ENCODE results near the gene ZNF785. TPM values are rescaled to one million over a fixed set of nuclear protein-coding genes. Genes with fewer than 3 reads are reported as not detected.

The ZNF785 gene
- total and polyA plus RNA-seq, 2 donors from 2014 or later: 6.3 to 18.5 TPM

- H3K9ac ChIP-seq (ENCODE audit: low read length in 3 of 3): no peak overlapping the region
- H3K27ac ChIP-seq (ENCODE audit: low read depth in 2 of 2, low read length in 2 of 2): no peak overlapping the region
- no peaks in the 10 kb centered on the region for H3K27me3 ChIP-seq (ENCODE audit: control insufficient read depth, insufficient read depth, low read length)
- peaks cover 0 to 9% (median 2%) of the 10 kb centered on the region in 3 donors for H3K4me1 ChIP-seq (ENCODE audit: control insufficient read depth in 2 of 3, insufficient read depth in 2 of 3, low read depth in 1 of 3, low read length in 3 of 3)
- no peak overlapping the region for H3K4me3 ChIP-seq (ENCODE audit: low read length in 3 of 3)
- no peaks in the 10 kb centered on the region for H3K9me3 ChIP-seq (ENCODE audit: control insufficient read depth in 2 of 3, insufficient read depth in 1 of 3, low read length in 3 of 3)
- intact Hi-C loops (cut with DNase I): no loop called here
- no peak for TF ChIP-seq CTCF (IDR thresholded peaks at IDR 0.05; ENCODE audit: borderline replicate concordance, extremely low read depth, insufficient read depth)
- FAIRE-seq (no peak), DNase-seq (no peak)
- no peaks in the 10 kb centered on the region for H3K36me3 ChIP-seq (ENCODE audit: control insufficient read depth in 2 of 3, insufficient read depth in 3 of 3, low read length in 3 of 3)
Observed at GRCh38 chr16:30566531-30566930, 19.0 kb downstream of the ZNF785 start.

- H3K27ac ChIP-seq (ENCODE audit: low read depth in 2 of 2, low read length in 2 of 2): no peak overlapping the region
- no peaks in the 10 kb centered on the region for H3K36me3 ChIP-seq (ENCODE audit: control insufficient read depth in 2 of 3, insufficient read depth in 3 of 3, low read length in 3 of 3)
- no peak overlapping the region for H3K9ac ChIP-seq (ENCODE audit: low read length in 3 of 3)
- DNase-seq (peak in 1 of 5 donors; percentile 40), FAIRE-seq (no peak)
- TF ChIP-seq CTCF (IDR thresholded peaks at IDR 0.05; ENCODE audit: borderline replicate concordance, extremely low read depth, insufficient read depth): no peak
- H3K9me3 ChIP-seq (ENCODE audit: control insufficient read depth in 2 of 3, insufficient read depth in 1 of 3, low read length in 3 of 3): no peaks in the 10 kb centered on the region
- no peak overlapping the region for H3K4me3 ChIP-seq (ENCODE audit: low read length in 3 of 3)
- no peaks in the 10 kb centered on the region for H3K27me3 ChIP-seq (ENCODE audit: control insufficient read depth, insufficient read depth, low read length)
- peaks cover 0 to 9% (median 2%) of the 10 kb centered on the region in 3 donors for H3K4me1 ChIP-seq (ENCODE audit: control insufficient read depth in 2 of 3, insufficient read depth in 2 of 3, low read depth in 1 of 3, low read length in 3 of 3)
- intact Hi-C loops (cut with DNase I): no loop called here
Observed at GRCh38 chr16:30565984-30566383, 19.5 kb downstream of the ZNF785 start.

- H3K4me1 ChIP-seq (ENCODE audit: control insufficient read depth in 2 of 3, insufficient read depth in 2 of 3, low read depth in 1 of 3, low read length in 3 of 3): peaks cover 0 to 9% (median 2%) of the 10 kb centered on the region in 3 donors
- intact Hi-C loops (cut with DNase I): no loop called here
- DNase-seq (no peak), FAIRE-seq (no peak)
- no peaks in the 10 kb centered on the region for H3K9me3 ChIP-seq (ENCODE audit: control insufficient read depth in 2 of 3, insufficient read depth in 1 of 3, low read length in 3 of 3)
- no peak for TF ChIP-seq CTCF (IDR thresholded peaks at IDR 0.05; ENCODE audit: borderline replicate concordance, extremely low read depth, insufficient read depth)
- no peak overlapping the region for H3K9ac ChIP-seq (ENCODE audit: low read length in 3 of 3)
- no peak overlapping the region for H3K4me3 ChIP-seq (ENCODE audit: low read length in 3 of 3)
- H3K27me3 ChIP-seq (ENCODE audit: control insufficient read depth, insufficient read depth, low read length): no peaks in the 10 kb centered on the region
- no peaks in the 10 kb centered on the region for H3K36me3 ChIP-seq (ENCODE audit: control insufficient read depth in 2 of 3, insufficient read depth in 3 of 3, low read length in 3 of 3)
- no peak overlapping the region for H3K27ac ChIP-seq (ENCODE audit: low read depth in 2 of 2, low read length in 2 of 2)
Observed at GRCh38 chr16:30565526-30565925, 20.0 kb downstream of the ZNF785 start.

- Histone ChIP-seq H3K36me3 (ENCODE audit: control insufficient read depth in 2 of 3, insufficient read depth in 3 of 3, low read length in 3 of 3) (no peaks in the 10 kb centered on the region), H3K4me3 (ENCODE audit: low read length in 3 of 3) (no peak overlapping the region), H3K4me1 (ENCODE audit: control insufficient read depth in 2 of 3, insufficient read depth in 2 of 3, low read depth in 1 of 3, low read length in 3 of 3) (peaks cover 0 to 2% (median 0%) of the 10 kb centered on the region in 3 donors), H3K9ac (ENCODE audit: low read length in 3 of 3) (no peak overlapping the region), H3K9me3 (ENCODE audit: control insufficient read depth in 2 of 3, insufficient read depth in 1 of 3, low read length in 3 of 3) (no peaks in the 10 kb centered on the region), H3K27ac (ENCODE audit: low read depth in 2 of 2, low read length in 2 of 2) (no peak overlapping the region), H3K27me3 (ENCODE audit: control insufficient read depth, insufficient read depth, low read length) (no peaks in the 10 kb centered on the region)
- DNase-seq (no peak), FAIRE-seq (no peak)
- no peak for TF ChIP-seq CTCF (IDR thresholded peaks at IDR 0.05; ENCODE audit: borderline replicate concordance, extremely low read depth, insufficient read depth)
- intact Hi-C loops (cut with DNase I): no loop called here
Observed at GRCh38 chr16:30562021-30562420, 23.5 kb downstream of the ZNF785 start.
